RWPE2 (cell line): ENCODE data around the gene OTOL1.

ENCODE experiments used
- ATAC-seq: fragments of 200-7000 bp; cut with Tn5 transposase; 3 replicates; pipeline ENCODE4 v1.9.1; 2021; ENCODE audit warnings: low read depth
- DNase-seq: peaks from one replicate; pipeline ENCODE4 v3.0.0-alpha.2; 2020; ENCODE audit warnings: low spot score
- H3K27ac ChIP-seq: fragments of 450-650 bp; 2 replicates; pipeline ENCODE4 v1.5.1; 2017; ENCODE audit warnings: mild to moderate bottlenecking; ENCODE audit not compliant: poor library complexity, severe bottlenecking
- H3K27me3 ChIP-seq: fragments of 250-450 bp; sonication (Bioruptor Pico); 2 replicates; pipeline ENCODE4 v1.5.1; 2021; ENCODE audit warnings: mild to moderate bottlenecking, moderate library complexity; ENCODE audit not compliant: insufficient read depth, poor library complexity, severe bottlenecking
- H3K36me3 ChIP-seq: fragments of 250-450 bp; sonication (Bioruptor Pico); 2 replicates; pipeline ENCODE4 v1.5.1; 2020; ENCODE audit warnings: low read depth, mild to moderate bottlenecking, moderate library complexity
- H3K4me1 ChIP-seq: fragments of 250-450 bp; sonication (Bioruptor Pico); 2 replicates; pipeline ENCODE4 v1.5.1; 2021; ENCODE audit warnings: mild to moderate bottlenecking, moderate library complexity; ENCODE audit not compliant: insufficient read depth, poor library complexity, severe bottlenecking
- H3K4me3 ChIP-seq: fragments of 250-450 bp; sonication (Bioruptor Pico); 2 replicates; pipeline ENCODE4 v1.5.1; 2021; ENCODE audit warnings: mild to moderate bottlenecking, moderate library complexity; ENCODE audit not compliant: severe bottlenecking
- H3K9me3 ChIP-seq: fragments of 250-450 bp; sonication (Bioruptor Pico); 2 replicates; pipeline ENCODE4 v1.5.1; 2021; ENCODE audit warnings: mild to moderate bottlenecking, moderate library complexity; ENCODE audit not compliant: severe bottlenecking
- CTCF ChIP-seq: fragments of 450-650 bp; IDR thresholded peaks from one replicate; pipeline ENCODE4 v1.5.1; 2017; ENCODE audit warnings: mild to moderate bottlenecking, moderate library complexity; ENCODE audit not compliant: poor library complexity, severe bottlenecking

OTOL1 gene

GRCh38 chr3:161500068-161500796 lies 3.6 kb downstream of the OTOL1 start:
- Histone ChIP-seq H3K4me1 (no peaks in the 10 kb centered on the region), H3K27ac (no peak overlapping the region), H3K9me3 (no peaks in the 10 kb centered on the region), H3K4me3 (no peak overlapping the region), H3K27me3 (no peaks in the 10 kb centered on the region), H3K36me3 (no peaks in the 10 kb centered on the region)
- ATAC-seq: peak; percentile 73
- TF ChIP-seq CTCF: no peak
- DNase-seq: no peak

- Histone ChIP-seq H3K4me3 (no peak overlapping the region), H3K4me1 (no peaks in the 10 kb centered on the region)
- no peak for ATAC-seq
Observed at GRCh38 chr3:161503271-161503670, 6.7 kb downstream of the OTOL1 start.

GRCh38 chr3:161508852-161509477 lies 12.4 kb downstream of the OTOL1 start:
- Histone ChIP-seq H3K27me3 (no peaks in the 10 kb centered on the region), H3K9me3 (no peaks in the 10 kb centered on the region), H3K36me3 (no peaks in the 10 kb centered on the region), H3K4me1 (no peaks in the 10 kb centered on the region), H3K4me3 (no peak overlapping the region), H3K27ac (no peak overlapping the region)
- TF ChIP-seq CTCF: peak; percentile 59
- DNase-seq (no peak), ATAC-seq (no peak)

More at GRCh38 chr3:161503271-161503670, 6.7 kb downstream of the OTOL1 start:
- H3K27me3 ChIP-seq: no peaks in the 10 kb centered on the region
- H3K9me3 ChIP-seq: no peaks in the 10 kb centered on the region
- no peak for TF ChIP-seq CTCF
- DNase-seq: no peak
- H3K27ac ChIP-seq: no peak overlapping the region
- H3K36me3 ChIP-seq: no peaks in the 10 kb centered on the region

GRCh38 chr3:161510510-161511260 lies 14.1 kb downstream of the OTOL1 start:
- Histone ChIP-seq H3K36me3 (no peaks in the 10 kb centered on the region), H3K27me3 (no peaks in the 10 kb centered on the region), H3K4me3 (no peak overlapping the region), H3K27ac (no peak overlapping the region), H3K9me3 (no peaks in the 10 kb centered on the region), H3K4me1 (no peaks in the 10 kb centered on the region)
- no peak for DNase-seq
- no peak for ATAC-seq
- no peak for TF ChIP-seq CTCF
